ENCODE results near the gene IL2RA. TPM values are rescaled to one million over a fixed set of nuclear protein-coding genes. Genes with fewer than 3 reads are reported as not detected.

Gene IL2RA
- total and polyA plus RNA-seq, 2 donors (not counting 3 experiments of a cell fraction or from before 2014, with no cell fraction given), result not detected

GRCh38 chr10:6010569-6010968 lies 51.6 kb downstream of the IL2RA start:
- H4K20me1 ChIP-seq (replicated peaks; ENCODE audit: control insufficient read depth, extremely low read depth, insufficient read depth, low read length), result no peaks in the 10 kb centered on the region
- H2AFZ ChIP-seq (ENCODE audit: low read depth, low read length), result no peak overlapping the region
- no peak overlapping the region for H3K27ac ChIP-seq (ENCODE audit: insufficient read depth, low read depth, low read length)
- no peaks in the 10 kb centered on the region for H3K9me3 ChIP-seq (replicated peaks; ENCODE audit: control insufficient read depth, insufficient read depth, low read length)
- TF ChIP-seq POLR2AphosphoS5 (IDR thresholded peaks at IDR 0.05; ENCODE audit: insufficient read depth, low read depth, low read length) (no peak), GATA2 (IDR thresholded peaks at IDR 0.05; ENCODE audit: insufficient read depth, insufficient read length, low read depth, low read length) (no peak), MAX (IDR thresholded peaks at IDR 0.05; ENCODE audit: insufficient read depth, insufficient read length) (no peak)
- no peaks in the 10 kb centered on the region for H3K9me1 ChIP-seq (replicated peaks; ENCODE audit: control insufficient read depth, extremely low read depth, insufficient read depth, low read length)
- ChIA-PET POLR2A (no interaction called here), CTCF (interaction anchor here (0.9 to 5.6 kb wide), 3 partner anchors 12 to 391 kb away, joined by 3 to 111 read pairs (median 3); no protein-coding TSS in a partner anchor)
- FAIRE-seq (no peak), DNase-seq (ENCODE audit: low read depth, low spot score) (no peak)
- no peaks in the 10 kb centered on the region for H3K36me3 ChIP-seq (ENCODE audit: control insufficient read depth in 2 of 2, extremely low read depth in 1 of 2, insufficient read depth in 2 of 2, low read length in 2 of 2)
- no peak overlapping the region for H3K4me3 ChIP-seq (replicated peaks in 1 of 3; ENCODE audit: insufficient read depth in 1 of 3, low read depth in 1 of 3, low read length in 3 of 3)
- no peaks in the 10 kb centered on the region for H3K4me1 ChIP-seq (ENCODE audit: control insufficient read depth, extremely low read depth, insufficient read depth, low read length)
- dilution Hi-C loops (cut with MboI; ENCODE audit: extremely low pct_ligation_motif_present, low sequenced_read_pairs), result no loop called here
- intact Hi-C loops (cut with micrococcal nuclease), result loop anchor here (5.0 kb wide), 2 partner anchors 33 to 192 kb away; partner anchors contain the start of genes IL15RA and PFKFB3
- no peak overlapping the region for H3K4me2 ChIP-seq (ENCODE audit: insufficient read depth, low read length)
- H3K9ac ChIP-seq (replicated peaks; ENCODE audit: extremely low read depth, insufficient read depth, low read length), result no peak overlapping the region
- H3K27me3 ChIP-seq (ENCODE audit: control insufficient read depth in 2 of 2, insufficient read depth in 2 of 2, low read length in 2 of 2), result peaks cover 0 to 5% of the 10 kb centered on the region in 2 experiments
- H3K79me2 ChIP-seq (ENCODE audit: control insufficient read depth, insufficient read depth, low read length), result no peaks in the 10 kb centered on the region
- no TSS peak for BruUV-seq (replicated peaks)

GRCh38 chr10:6009961-6010360 lies 52.2 kb downstream of the IL2RA start:
- Histone ChIP-seq H3K27me3 (ENCODE audit: control insufficient read depth in 2 of 2, insufficient read depth in 2 of 2, low read length in 2 of 2) (peaks cover 0 to 5% of the 10 kb centered on the region in 2 experiments), H4K20me1 (replicated peaks; ENCODE audit: control insufficient read depth, extremely low read depth, insufficient read depth, low read length) (no peaks in the 10 kb centered on the region), H2AFZ (ENCODE audit: low read depth, low read length) (no peak overlapping the region), H3K9me3 (replicated peaks; ENCODE audit: control insufficient read depth, insufficient read depth, low read length) (no peaks in the 10 kb centered on the region), H3K4me1 (ENCODE audit: control insufficient read depth, extremely low read depth, insufficient read depth, low read length) (no peaks in the 10 kb centered on the region), H3K9me1 (replicated peaks; ENCODE audit: control insufficient read depth, extremely low read depth, insufficient read depth, low read length) (no peaks in the 10 kb centered on the region), H3K27ac (ENCODE audit: insufficient read depth, low read depth, low read length) (no peak overlapping the region), H3K79me2 (ENCODE audit: control insufficient read depth, insufficient read depth, low read length) (no peaks in the 10 kb centered on the region), H3K4me2 (ENCODE audit: insufficient read depth, low read length) (no peak overlapping the region), H3K36me3 (ENCODE audit: control insufficient read depth in 2 of 2, extremely low read depth in 1 of 2, insufficient read depth in 2 of 2, low read length in 2 of 2) (no peaks in the 10 kb centered on the region), H3K9ac (replicated peaks; ENCODE audit: extremely low read depth, insufficient read depth, low read length) (no peak overlapping the region), H3K4me3 (replicated peaks in 1 of 3; ENCODE audit: insufficient read depth in 1 of 3, low read depth in 1 of 3, low read length in 3 of 3) (no peak overlapping the region)
- POLR2A ChIA-PET, result no interaction called here
- DNase-seq (ENCODE audit: low read depth, low spot score) (no peak), FAIRE-seq (no peak)
- CTCF ChIA-PET, result interaction anchor here (0.9 to 5.6 kb wide), 3 partner anchors 13 to 392 kb away, joined by 3 to 111 read pairs (median 3); no protein-coding TSS in a partner anchor
- no TSS peak for BruUV-seq (replicated peaks)
- intact Hi-C loops (cut with micrococcal nuclease), result loop anchor here (5.0 kb wide), 2 partner anchors 33 to 192 kb away; partner anchors contain the start of genes IL15RA and PFKFB3
- dilution Hi-C loops (cut with MboI; ENCODE audit: extremely low pct_ligation_motif_present, low sequenced_read_pairs), result no loop called here
- TF ChIP-seq GATA2 (IDR thresholded peaks at IDR 0.05; ENCODE audit: insufficient read depth, insufficient read length, low read depth, low read length) (no peak), FOS (IDR thresholded peaks at IDR 0.05; ENCODE audit: borderline replicate concordance, insufficient read depth, low read length) (no peak), JUN (IDR thresholded peaks at IDR 0.05; ENCODE audit: borderline replicate concordance, insufficient read depth, insufficient read length, low read depth) (no peak), EZH2 (IDR thresholded peaks at IDR 0.05; ENCODE audit: borderline replicate concordance, low read depth, low read length, severe bottlenecking) (no peak), CTCF (IDR thresholded peaks at IDR 0.05; ENCODE audit: extremely low read depth in 1 of 2, insufficient read depth in 1 of 2, low read depth in 1 of 2, low read length in 2 of 2) (no peak), MYC (IDR thresholded peaks at IDR 0.05; ENCODE audit: low read depth, low read length) (no peak), POLR2AphosphoS5 (IDR thresholded peaks at IDR 0.05; ENCODE audit: insufficient read depth, low read depth, low read length) (no peak), POLR2A (IDR thresholded peaks at IDR 0.05; ENCODE audit: low read depth, low read length) (no peak), MAX (IDR thresholded peaks at IDR 0.05; ENCODE audit: insufficient read depth, insufficient read length) (no peak)

Measured in endothelial cell of umbilical vein (primary cell).